Daoy (cell line): ENCODE results near the gene SLC25A1. TPM values are rescaled to one million over a fixed set of nuclear protein-coding genes. Genes with fewer than 3 reads are reported as not detected.

Experiments
- DNase-seq: peaks from one replicate; pipeline ENCODE4 v3.0.0-alpha.2; 2015; ENCODE audit warnings: low read depth
- total RNA-seq: library from RNA; depleted of rRNA; stranded (reverse); fragments of >200 nt; shearing (Covaris generic); gene quantifications from 2 replicates; pipeline ENCODE4 v1.2.3, GENCODE V29; 2014

The SLC25A1 gene
- total RNA-seq, 1 experiment from 2014 or later = 53.4 TPM

DNA sequence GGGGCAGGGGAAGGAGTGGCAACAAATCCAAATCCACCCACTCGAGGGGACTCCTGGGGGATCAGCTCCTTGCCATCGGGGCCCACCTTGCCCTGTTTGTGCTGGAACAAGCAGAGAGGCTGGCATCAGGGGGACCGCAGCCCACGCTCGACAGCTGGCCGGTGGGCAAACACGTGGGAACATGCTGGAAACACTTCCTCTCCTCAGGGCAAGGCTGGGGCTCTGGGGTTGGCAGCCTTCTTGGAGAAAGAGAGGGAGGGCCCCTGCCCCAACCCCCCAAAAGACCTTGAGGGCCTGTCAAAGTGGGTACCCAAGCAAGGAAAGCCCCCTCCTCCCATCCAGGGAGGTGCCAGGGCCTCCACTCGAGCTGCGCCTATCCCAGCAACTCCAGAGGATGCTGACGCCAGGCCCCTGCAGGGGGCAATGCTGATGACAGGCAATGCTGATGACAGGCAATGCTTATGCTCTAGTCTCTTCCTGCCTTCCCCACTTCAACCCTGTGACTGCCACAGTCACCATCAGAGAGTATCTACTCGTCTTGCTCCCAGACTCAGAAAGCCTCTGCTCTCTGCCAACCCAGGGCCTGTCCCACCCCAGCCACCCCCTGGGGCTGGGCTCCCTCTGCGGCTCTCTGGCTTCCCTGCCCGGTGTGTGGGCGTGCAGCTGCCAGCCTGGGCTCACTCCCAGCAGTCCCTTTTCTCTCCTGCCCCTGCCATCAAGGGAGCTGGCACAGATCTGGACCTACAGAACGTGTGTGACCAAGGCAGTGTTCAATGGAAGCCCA lies 40.1 kb downstream of the SLC25A1 start:
- no peak for DNase-seq

DNA sequence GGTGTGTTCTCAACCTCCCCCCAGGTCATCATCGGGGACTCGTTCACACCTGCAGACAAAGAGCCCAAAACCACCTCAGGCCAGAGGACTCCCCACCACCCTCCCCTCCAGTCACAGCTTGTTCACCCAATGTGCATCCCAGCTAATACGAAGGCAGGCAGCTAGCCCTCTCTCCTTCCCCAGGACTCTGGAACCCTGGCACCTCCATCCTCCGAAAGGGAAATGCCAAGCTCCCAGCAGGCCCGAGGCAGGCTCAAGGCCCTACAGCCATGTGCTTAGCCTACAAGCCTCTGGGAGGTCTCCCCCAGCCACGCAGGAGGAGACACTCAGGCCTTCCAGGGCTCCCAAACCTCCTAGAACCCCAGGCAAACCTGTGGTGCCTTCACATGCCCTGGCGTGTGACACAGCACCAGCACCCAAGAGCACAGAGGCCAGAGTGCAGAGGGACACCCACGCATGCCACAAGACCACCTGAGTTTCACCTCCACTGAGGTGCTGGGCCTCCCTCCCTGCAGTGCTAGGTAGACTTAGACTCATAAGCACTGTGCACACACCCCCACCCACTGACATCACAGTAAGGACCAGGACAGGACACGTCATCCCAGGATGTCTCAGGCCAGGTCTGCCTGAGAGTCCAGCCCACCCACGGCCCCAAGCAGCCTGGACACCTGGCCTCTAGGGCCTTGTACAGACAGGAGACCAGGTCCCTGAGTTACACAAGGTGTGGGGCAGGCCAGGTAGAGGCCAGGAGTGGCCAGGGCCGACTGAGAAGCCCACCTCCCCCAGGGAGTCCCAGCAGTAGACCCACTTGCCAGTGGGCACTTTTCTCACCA lies 40.9 kb downstream of the SLC25A1 start:
- no peak for DNase-seq

DNA sequence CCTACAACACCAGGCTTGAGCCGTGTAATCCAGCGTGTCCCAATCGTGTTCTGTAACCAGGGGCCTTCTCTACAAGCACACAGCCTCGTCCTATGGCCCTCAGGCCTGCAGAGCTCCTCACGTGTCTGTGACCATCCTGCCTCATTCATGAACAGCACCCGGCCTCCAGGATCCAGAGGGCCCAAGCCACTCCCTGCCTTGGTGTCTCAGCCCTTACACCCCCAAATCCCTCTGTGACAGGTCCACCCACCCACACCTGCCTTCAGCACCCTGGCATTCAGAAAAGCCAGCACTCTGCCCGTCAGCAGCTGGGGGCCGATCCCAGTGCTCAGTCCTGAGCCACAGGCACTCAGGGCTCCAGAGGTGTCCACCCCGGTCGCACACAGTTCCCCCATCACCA lies 41.6 kb downstream of the SLC25A1 start:
- DNase-seq = no peak

DNA sequence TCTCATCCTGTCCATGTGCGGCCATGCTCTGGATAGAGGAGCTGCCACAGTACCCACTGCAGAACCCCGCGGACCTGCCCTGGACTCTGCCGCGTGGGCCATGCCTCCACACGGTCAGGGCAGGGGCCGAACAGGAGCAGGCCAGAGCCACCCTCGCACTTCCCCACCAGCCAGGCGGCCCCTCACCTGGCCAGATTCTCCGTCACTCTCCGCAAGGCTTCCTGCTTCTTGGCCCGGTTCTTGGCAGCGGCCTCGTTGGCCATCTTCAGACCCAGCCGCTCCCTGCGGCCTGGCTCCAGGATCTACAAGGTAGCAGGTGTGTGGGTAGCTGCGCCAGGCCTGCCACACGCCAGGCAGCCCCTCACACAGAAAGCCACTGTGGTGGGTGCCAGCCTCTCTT lies 43.7 kb downstream of the SLC25A1 start:
- no peak for DNase-seq

DNA sequence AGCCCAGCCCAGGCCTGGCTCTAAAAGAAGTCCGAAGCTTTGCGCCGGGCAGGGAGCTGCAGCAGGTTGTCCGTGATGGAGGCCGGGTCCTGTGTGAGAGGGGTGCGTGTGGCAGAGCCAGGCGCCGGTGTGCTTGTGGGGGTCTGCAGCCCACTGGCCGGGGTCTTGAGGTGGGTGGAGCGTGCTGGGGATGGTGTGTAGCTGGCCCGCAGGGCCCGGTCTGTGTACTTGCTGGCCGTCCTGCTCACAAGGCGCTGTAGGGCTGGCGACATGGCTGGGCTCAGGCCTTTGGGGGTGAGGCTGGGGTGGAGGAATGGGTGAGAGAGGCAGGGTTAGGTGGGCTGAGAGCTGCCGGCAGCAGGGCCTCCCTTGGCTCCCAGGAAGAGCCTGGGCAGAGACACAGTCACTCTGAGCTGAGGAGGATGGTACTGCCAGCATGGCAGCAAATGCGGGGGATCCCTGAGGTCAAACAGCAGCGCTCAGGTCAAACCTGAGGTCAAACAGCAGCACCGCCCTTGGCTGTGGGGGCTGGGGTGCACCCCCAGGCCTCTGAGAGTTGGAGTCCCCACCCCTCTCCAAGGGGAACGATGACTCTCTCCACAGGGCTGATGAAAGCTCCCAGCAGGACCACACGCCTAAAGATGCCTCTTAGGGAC lies 44.2 kb downstream of the SLC25A1 start:
- no peak for DNase-seq

DNA sequence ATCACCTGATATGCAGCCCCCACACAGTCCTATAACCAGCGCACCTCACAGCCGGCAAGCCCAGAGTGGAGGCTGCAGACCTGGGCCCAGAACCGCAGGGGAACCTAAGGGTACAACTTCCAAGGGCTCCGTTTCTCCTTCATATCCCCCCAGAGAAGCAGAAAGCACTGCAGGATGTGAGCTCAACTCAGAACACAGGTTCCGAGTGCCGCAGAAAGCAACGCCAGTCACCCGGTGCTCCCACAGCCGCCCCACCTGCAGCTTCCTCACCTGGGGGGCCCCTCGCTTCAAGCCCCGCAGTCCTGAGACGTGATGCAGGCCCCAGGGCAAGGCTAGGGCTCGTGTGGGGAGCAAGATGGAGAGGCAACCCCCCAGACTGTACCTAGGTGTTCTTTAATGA lies 45.0 kb downstream of the SLC25A1 start:
- no peak for DNase-seq

DNA sequence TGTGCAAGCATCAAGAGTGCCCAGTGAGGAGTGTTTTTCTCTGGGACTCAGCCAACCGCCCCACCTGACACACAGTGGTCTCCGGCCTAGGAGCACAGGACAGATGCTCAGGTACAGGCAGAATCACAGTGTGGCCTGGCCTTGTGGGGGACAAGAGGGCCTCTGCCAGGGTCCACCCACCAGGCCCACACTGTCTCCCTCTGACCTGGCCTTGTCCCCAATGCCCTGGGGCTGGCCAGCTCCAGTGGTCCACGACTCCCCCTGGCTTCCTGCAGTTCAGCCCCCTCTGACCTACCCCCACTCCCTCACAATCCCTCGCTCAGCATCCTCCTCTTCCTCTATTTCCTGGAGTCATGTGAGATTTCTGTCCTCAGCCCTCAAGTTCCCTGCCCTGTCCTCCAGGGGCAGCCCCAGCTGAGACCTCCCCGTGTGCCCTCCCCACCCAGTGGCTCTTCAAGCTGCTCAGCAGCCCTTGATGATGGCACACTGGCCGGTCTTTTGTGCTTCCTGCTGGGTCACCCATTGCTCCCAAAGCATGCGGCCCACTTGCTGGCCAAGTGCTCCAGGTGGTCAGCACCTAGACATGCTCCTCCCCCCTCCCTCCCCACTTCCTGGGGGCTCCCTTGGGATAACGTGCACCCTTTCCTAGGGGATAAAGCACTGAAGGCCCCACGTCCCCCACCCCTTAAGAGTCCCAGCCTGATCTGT lies 45.7 kb downstream of the SLC25A1 start:
- DNase-seq = no peak

DNA sequence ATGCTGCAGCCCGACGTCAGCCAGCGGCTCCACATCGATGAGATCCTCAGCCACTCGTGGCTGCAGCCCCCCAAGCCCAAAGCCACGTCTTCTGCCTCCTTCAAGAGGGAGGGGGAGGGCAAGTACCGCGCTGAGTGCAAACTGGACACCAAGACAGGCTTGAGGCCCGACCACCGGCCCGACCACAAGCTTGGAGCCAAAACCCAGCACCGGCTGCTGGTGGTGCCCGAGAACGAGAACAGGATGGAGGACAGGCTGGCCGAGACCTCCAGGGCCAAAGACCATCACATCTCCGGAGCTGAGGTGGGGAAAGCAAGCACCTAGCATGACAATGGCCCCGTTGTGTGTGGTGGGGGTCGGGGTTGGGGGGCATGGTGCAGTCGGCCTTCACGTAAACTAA lies 46.4 kb downstream of the SLC25A1 start:
- no peak for DNase-seq

DNA sequence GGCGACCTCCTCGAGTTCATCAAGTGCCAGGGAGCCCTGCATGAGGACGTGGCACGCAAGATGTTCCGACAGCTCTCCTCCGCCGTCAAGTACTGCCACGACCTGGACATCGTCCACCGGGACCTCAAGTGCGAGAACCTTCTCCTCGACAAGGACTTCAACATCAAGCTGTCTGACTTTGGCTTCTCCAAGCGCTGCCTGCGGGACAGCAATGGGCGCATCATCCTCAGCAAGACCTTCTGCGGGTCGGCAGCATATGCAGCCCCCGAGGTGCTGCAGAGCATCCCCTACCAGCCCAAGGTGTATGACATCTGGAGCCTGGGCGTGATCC lies 46.9 kb downstream of the SLC25A1 start:
- DNase-seq = no peak

DNA sequence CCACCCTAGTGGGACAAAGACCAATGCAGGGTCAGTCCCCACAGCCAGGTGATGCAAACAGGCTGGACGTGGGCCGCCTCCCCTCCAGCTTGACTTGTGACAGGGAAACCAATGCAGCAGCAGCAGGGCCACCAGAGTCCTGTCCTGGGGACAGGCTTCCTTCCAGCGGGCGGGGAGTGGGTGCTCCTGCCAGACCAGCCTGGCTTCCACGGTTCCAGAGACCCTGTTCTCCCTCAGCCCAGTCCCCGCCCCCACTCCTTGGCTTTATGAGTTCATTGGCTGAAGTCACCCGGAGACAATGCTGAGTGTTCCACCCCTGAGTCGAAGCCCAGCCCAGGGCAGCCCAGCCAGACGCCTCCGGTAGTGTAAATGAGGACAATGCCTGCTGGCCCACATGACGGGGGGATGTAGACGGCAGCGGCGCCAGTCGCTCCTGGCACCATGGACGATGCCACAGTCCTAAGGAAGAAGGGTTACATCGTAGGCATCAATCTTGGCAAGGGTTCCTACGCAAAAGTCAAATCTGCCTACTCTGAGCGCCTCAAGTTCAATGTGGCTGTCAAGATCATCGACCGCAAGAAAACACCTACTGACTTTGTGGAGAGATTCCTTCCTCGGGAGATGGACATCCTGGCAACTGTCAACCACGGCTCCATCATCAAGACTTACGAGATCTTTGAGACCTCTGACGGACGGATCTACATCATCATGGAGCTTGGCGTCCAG lies 47.4 kb downstream of the SLC25A1 start, which contains the start of gene TSSK2:
Gene TSSK2, plus strand, starts transcription at position 350 of the 726 bp plus-strand sequence. Its CDS starts 92 bp downstream, at position 442.
- no peak for DNase-seq

DNA sequence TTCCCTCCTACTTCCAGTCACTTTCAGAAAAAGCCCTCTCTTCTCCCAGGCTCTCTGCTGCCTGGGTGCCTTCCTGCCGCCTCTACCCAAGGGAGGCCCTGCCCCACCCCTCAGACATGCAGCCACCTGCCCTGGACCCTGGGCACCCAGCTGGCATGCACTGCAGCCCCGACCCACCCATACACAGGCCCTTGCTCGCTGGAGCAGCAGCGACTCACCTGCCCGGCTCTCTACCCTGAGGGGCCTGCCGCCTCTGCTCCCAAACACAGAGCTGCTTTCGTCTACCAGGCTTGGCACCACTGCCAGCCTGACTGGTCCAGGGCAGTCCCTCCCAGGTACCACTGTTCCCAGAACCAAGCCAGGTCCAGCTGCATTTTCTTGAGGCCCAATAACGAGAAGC lies 48.7 kb downstream of the SLC25A1 start:
- DNase-seq = no peak

DNA sequence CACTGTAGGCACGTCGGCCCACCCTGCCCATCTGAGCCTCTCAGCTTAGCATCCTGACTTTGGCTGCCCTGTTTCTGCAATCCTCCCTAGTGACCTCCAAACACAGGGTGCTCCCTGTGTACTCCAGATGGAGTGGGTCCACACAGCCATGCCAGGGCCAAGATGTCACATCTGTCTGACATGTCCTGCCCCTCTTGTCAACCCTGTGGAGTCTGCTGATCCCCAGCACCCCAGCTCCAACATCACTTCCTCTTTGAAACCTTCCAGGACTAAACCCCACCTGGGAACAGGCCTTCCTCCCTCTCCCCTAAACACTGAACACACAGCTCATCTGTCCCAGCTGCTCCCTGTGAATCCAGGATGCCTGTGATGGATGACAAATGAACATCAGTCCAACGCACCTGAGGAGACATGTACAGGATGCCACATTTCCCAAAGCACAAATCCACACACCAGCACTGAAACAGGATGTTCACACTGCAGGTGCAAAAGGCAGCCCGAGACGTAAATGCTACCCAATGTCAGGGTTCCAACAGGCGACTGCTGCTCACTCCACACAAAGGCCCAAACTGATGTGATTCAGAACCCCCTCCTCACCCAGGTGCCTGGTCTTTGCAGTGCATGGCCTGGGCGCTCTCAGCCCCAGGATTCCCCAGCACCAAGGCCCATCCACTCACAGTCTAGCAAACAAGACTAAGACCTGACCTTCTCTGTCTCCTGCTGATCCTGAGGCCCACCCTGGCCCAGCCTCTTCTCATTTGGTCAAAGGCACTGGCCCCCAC lies 49.4 kb downstream of the SLC25A1 start:
- DNase-seq = no peak

DNA sequence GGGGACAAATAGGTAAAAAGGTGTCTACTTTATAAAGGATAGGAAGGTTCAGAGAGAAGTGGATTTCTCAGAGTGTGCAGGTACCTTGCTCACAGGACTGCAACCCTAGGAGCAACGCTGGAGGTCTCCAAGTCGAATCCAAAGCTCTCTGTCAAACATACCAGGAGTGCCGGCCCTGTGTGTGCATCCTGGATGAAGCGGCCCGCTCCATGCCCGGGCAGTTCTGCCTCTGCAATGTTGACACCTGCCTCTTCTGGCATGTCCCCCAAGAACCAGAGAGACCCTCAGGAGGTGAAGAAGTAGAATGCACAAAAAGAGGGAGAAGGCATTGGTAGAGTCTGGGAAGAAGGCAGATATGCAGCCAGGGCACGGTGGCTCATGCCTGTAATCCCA lies 50.5 kb downstream of the SLC25A1 start:
- DNase-seq = no peak

DNA sequence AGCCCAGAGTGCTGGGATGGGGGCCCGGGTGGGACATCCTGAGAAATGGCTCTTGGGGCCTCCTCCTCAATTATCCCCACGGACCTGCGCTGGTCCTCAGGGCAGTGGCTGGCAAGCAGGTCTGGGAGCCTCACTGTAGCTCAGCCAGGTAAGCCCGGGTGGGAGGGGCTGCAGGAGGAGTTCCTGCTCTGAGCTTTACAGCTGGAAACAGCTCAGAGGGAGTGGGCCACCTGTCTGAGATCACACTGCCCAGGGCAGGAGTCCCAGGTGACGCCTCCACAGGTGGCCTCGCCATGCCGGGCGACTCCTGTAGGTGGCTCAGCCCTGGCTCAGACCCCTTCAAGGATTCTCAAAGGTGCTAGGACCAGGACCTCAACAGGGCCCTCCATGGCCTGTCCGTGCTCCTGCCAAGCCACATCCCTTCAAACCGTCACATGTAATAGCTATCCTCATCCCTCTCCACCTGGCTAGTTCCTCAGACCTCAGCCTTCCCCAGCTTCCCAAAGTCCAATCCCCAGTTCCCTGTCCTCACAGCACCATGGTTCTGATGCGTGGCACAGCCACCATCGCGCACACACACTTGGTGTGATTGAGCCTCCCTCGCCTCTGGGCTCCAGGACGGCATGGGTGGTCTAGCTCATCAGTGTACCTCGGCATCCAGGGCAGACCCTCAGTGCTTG lies 51.1 kb downstream of the SLC25A1 start:
- DNase-seq = no peak

DNA sequence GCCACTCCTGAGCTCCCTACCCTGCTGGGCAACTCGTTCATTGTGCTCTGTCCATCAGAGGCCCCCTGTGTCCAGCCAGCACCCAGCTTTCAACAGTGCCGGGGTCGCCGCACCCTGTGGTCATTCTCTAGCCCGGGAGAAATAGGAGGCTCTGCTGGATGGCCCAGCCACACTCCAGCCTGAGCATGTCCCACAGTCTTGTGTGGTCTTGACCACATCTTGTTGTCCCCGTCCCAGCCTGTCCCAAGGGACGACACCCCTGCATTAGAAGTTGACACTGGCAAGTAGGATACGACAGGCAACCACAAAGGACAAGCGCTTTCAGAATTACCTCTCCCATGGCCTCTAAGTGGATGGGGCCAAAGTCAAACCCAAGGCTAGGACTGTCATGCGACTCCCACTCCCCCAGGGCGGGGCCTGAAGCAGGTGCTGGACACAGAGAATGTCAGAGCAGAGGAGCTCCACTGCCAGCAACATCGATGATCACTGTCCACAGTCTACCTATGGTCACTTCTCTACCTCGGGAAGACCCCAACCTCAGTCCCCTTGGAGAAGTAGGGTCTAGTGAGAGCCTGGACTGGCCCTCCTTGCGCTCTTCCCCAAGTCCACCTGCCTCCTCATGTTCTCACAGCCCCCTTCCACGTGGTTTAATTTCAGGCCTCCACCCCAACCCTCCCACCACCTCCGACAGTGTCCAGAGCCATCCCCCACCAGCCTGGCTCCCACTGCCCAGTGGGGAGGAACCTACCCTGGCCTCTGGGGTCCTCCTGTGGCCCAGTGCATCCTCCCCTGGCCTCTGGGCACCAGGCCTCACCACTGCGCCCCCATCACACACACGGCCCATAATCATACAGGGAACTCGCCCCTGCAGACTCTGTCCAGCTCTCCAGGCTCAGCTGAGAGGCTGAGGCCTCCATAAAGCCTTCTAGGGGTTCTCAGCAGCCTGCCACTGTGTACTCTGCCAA lies 51.9 kb downstream of the SLC25A1 start:
- DNase-seq = no peak
